Panc1 (cell line): ENCODE data around the gene ATG14. TPM values are rescaled to one million over a fixed set of nuclear protein-coding genes. Genes with fewer than 3 reads are reported as not detected.

Source experiments
- ATAC-seq: fragments of 200-7000 bp; cut with Tn5 transposase; 2 replicates; pipeline ENCODE4 v1.9.1; 2020; ENCODE audit warnings: mild to moderate bottlenecking, moderate library complexity
- BruUV-seq: library from RNA; stranded (reverse); fragments of 400-500 nt; replicated peaks from 2 replicates; lab custom pipeline; 2021; lab: Mats Ljungman, UMichigan
- CTCF ChIA-PET: fragments of 300-600 bp; sonication (Branson Sonifier 250); formaldehyde crosslinking; loops from one replicate; lab custom pipeline; 2022; ENCODE audit warnings: antibody characterized with exemption; lab: Charles Lee
- POLR2A ChIA-PET: fragments of 300-600 bp; sonication (Branson Sonifier 250); formaldehyde crosslinking; loops from one replicate; lab custom pipeline; 2022; ENCODE audit warnings: antibody characterized with exemption; lab: Charles Lee
- DNase-seq: peaks from one replicate; pipeline ENCODE4 v3.0.0-alpha.2; 2010; ENCODE audit warnings: low read depth, low spot score
- H3K27ac ChIP-seq: 2 replicates; pipeline ENCODE4 v1.5.1; 2011; ENCODE audit warnings: mild to moderate bottlenecking, low read length, inconsistent platforms
- H3K27me3 ChIP-seq: fragments of 200-500 bp; sonication (Bioruptor generic); 2 replicates; pipeline ENCODE4 v1.6.0; 2014; ENCODE audit warnings: low read length, inconsistent platforms; ENCODE audit not compliant: control insufficient read depth, insufficient read depth
- H3K36me3 ChIP-seq: fragments of 200-500 bp; sonication (Bioruptor generic); 2 replicates; pipeline ENCODE4 v1.5.1; 2014; ENCODE audit warnings: inconsistent platforms, mild to moderate bottlenecking, low read length, moderate library complexity; ENCODE audit not compliant: control insufficient read depth, insufficient read depth
- H3K4me1 ChIP-seq: 2 replicates; pipeline ENCODE4 v1.5.1; 2011; ENCODE audit warnings: inconsistent platforms, mild to moderate bottlenecking, low read length, moderate library complexity; ENCODE audit not compliant: control insufficient read depth, insufficient read depth
- H3K4me3 ChIP-seq, 2 experiments: 2 replicates each; pipeline ENCODE4 v1.5.1; 2011 to 2012; ENCODE audit warnings: low read depth in 2 of 2, low read length in 2 of 2, mild to moderate bottlenecking in 2 of 2, inconsistent platforms in 1 of 2, moderate library complexity in 1 of 2
- H3K9me3 ChIP-seq: fragments of 200-500 bp; sonication (Bioruptor generic); 2 replicates; pipeline ENCODE4 v1.5.1; 2014; ENCODE audit warnings: low read depth, mild to moderate bottlenecking, inconsistent platforms, low read length, moderate library complexity; ENCODE audit not compliant: control insufficient read depth, insufficient read depth
- POLR2AphosphoS5 ChIP-seq: IDR thresholded peaks from 2 replicates; pipeline ENCODE4 v1.6.1; 2012; ENCODE audit warnings: mild to moderate bottlenecking, low read depth, low read length, moderate library complexity
- REST ChIP-seq, 2 experiments: IDR thresholded peaks; 2 replicates each; pipeline ENCODE4 v1.6.1; 2011 to 2012; ENCODE audit warnings: low read depth in 2 of 2, control low read depth in 1 of 2, low read length in 1 of 2, mild to moderate bottlenecking in 1 of 2, moderate library complexity in 1 of 2; ENCODE audit not compliant: insufficient read depth in 1 of 2
- SIN3A ChIP-seq: IDR thresholded peaks from 2 replicates; pipeline ENCODE4 v1.6.1; 2012; ENCODE audit warnings: low read depth, mild to moderate bottlenecking, low read length, moderate library complexity, borderline replicate concordance; ENCODE audit not compliant: insufficient read depth
- TCF7L2 ChIP-seq: IDR thresholded peaks from 2 replicates; pipeline ENCODE4 v1.6.1; 2011; ENCODE audit warnings: mild to moderate bottlenecking, low read depth, low read length, inconsistent platforms
- in situ Hi-C: cut with HindIII; loops from 2 replicates; pipeline ENCODE4 v1.10.0; 2016; ENCODE audit warnings: low sequenced_read_pairs, low pct_unique_long_range_greater_than_20kb
- intact Hi-C: fragments of 100-400 bp; cut with micrococcal nuclease; formaldehyde crosslinking; loops from one replicate; pipeline ENCODE4 v1.10.0; 2022; ENCODE audit not compliant: unreplicated experiment
- total RNA-seq: library from RNA; stranded (reverse); gene quantifications from one replicate; pipeline ENCODE4 v1.2.1, GENCODE V29; 2021; ENCODE audit not compliant: unreplicated experiment
- TF ChIP-seq, protein P1 (sequence below): fragments of 450-650 bp; IDR thresholded peaks from 2 replicates; pipeline ENCODE4 v1.5.1; 2017; ENCODE audit warnings: mild to moderate bottlenecking

Gene ATG14
- total RNA-seq, 1 experiment from 2014 or later: 7.1 TPM

GRCh38 chr14:55323910-55324309 is 87.7 kb downstream of the ATG14 start:
- in situ Hi-C loops (no loop called here), intact Hi-C loops (no loop called here)
- no peaks in the 10 kb centered on the region for H3K4me1 ChIP-seq
- ChIA-PET CTCF (no interaction called here), POLR2A (no interaction called here)
- TF ChIP-seq REST (IDR thresholded peaks at IDR 0.05; ENCODE audit: insufficient read depth in 1 of 2, low read depth in 2 of 2, low read length in 1 of 2): no peak
- TF ChIP-seq POLR2AphosphoS5: no peak
- TF ChIP-seq TCF7L2: no peak
- no peak for TF ChIP-seq SIN3A
- TF ChIP-seq, protein P1, sequence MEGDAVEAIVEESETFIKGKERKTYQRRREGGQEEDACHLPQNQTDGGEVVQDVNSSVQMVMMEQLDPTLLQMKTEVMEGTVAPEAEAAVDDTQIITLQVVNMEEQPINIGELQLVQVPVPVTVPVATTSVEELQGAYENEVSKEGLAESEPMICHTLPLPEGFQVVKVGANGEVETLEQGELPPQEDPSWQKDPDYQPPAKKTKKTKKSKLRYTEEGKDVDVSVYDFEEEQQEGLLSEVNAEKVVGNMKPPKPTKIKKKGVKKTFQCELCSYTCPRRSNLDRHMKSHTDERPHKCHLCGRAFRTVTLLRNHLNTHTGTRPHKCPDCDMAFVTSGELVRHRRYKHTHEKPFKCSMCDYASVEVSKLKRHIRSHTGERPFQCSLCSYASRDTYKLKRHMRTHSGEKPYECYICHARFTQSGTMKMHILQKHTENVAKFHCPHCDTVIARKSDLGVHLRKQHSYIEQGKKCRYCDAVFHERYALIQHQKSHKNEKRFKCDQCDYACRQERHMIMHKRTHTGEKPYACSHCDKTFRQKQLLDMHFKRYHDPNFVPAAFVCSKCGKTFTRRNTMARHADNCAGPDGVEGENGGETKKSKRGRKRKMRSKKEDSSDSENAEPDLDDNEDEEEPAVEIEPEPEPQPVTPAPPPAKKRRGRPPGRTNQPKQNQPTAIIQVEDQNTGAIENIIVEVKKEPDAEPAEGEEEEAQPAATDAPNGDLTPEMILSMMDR: no peak
- DNase-seq (no peak), ATAC-seq (no peak)
- no peaks in the 10 kb centered on the region; the same call in 1 of the 2 replicates for H3K36me3 ChIP-seq
- BruUV-seq: no TSS peak
- H3K27ac ChIP-seq: no peak overlapping the region
- no peaks in the 10 kb centered on the region for H3K9me3 ChIP-seq
- no peak overlapping the region for H3K4me3 ChIP-seq
- no peaks in the 10 kb centered on the region for H3K27me3 ChIP-seq

- no peaks in the 10 kb centered on the region for H3K27me3 ChIP-seq
- POLR2A ChIA-PET: no interaction called here
- ATAC-seq (no peak), DNase-seq (no peak)
- no peaks in the 10 kb centered on the region; the same call in 1 of the 2 replicates for H3K36me3 ChIP-seq
- no peaks in the 10 kb centered on the region for H3K4me1 ChIP-seq
- no peak overlapping the region for H3K27ac ChIP-seq
- intact Hi-C loops (no loop called here), in situ Hi-C loops (no loop called here)
- BruUV-seq: no TSS peak
- TF ChIP-seq REST (IDR thresholded peaks at IDR 0.05; ENCODE audit: insufficient read depth in 1 of 2, low read depth in 2 of 2, low read length in 1 of 2) (no peak), POLR2AphosphoS5 (no peak), TCF7L2 (no peak), SIN3A (no peak)
- TF ChIP-seq, protein P1: no peak
- no peak overlapping the region for H3K4me3 ChIP-seq
- H3K9me3 ChIP-seq: no peaks in the 10 kb centered on the region
- CTCF ChIA-PET: no interaction called here
Observed at GRCh38 chr14:55318694-55319093, 92.9 kb downstream of the ATG14 start.
